AG04449 (cell line): ENCODE measurements around the gene PPP2R2C.

Source experiments
- CTCF ChIA-PET: fragments of 350-600 bp; formaldehyde crosslinking; extraction: SDS; loops from one replicate; lab custom pipeline; 2021; ENCODE audit warnings: antibody characterized with exemption; lab: Yijun Ruan, JAX
- POLR2A ChIA-PET: fragments of 400-600, 350-600 bp; formaldehyde crosslinking; extraction: SDS; loops from one replicate; lab custom pipeline; 2020; ENCODE audit warnings: antibody characterized with exemption, inconsistent platforms; lab: Yijun Ruan, JAX
- DNase-seq: peaks from one replicate; pipeline ENCODE4 v3.0.0-alpha.2; 2010; ENCODE audit warnings: low read depth, low spot score
- H3K4me3 ChIP-seq: 2 replicates; pipeline ENCODE4 v1.5.1; 2011; ENCODE audit warnings: low read depth, mild to moderate bottlenecking, control low read depth, low read length
- TF ChIP-seq, protein P1 (sequence below): IDR thresholded peaks from one replicate; pipeline ENCODE4 v1.5.1; 2011; ENCODE audit warnings: mild to moderate bottlenecking, moderate library complexity, low read length, control low read depth, inconsistent platforms; ENCODE audit not compliant: insufficient read depth; ENCODE audit errors: missing control alignments

PPP2R2C gene

DNA sequence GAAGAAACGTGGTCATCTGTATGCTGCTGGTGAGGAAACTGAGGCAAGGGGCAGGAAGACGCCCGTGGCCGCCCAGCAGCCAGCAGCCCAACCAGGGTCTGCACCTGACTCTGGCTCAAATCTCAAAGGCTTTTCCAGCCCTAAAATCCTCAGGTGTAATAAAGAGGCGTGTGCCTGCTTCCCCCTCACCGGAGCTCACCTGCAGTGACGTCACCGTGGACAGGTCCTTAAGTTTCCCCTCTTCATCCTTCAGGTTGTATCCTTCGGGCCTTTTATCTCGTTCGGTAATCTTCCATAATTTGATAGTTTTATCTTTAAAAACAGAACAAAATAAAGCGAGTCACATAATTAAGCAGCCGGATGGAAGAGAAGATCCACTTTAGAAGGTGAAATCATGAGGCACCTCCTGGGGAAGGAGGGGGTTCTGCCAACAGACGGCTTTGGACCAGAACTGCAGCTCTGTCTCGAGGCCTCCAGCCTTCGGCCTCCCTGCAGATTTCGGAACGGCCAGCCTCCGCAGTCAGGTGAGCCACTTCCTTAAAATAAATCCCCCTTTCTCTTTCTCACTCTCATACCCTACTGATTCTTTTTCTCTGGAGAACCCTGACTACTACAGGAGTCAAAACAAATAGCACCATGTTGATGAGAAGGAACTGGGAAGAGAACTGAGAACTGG, 96.7 kb downstream of the PPP2R2C start:
- no peak for DNase-seq
- ChIA-PET CTCF (no interaction called here), POLR2A (no interaction called here)
- no peak overlapping the region for H3K4me3 ChIP-seq
- TF ChIP-seq, protein P1, sequence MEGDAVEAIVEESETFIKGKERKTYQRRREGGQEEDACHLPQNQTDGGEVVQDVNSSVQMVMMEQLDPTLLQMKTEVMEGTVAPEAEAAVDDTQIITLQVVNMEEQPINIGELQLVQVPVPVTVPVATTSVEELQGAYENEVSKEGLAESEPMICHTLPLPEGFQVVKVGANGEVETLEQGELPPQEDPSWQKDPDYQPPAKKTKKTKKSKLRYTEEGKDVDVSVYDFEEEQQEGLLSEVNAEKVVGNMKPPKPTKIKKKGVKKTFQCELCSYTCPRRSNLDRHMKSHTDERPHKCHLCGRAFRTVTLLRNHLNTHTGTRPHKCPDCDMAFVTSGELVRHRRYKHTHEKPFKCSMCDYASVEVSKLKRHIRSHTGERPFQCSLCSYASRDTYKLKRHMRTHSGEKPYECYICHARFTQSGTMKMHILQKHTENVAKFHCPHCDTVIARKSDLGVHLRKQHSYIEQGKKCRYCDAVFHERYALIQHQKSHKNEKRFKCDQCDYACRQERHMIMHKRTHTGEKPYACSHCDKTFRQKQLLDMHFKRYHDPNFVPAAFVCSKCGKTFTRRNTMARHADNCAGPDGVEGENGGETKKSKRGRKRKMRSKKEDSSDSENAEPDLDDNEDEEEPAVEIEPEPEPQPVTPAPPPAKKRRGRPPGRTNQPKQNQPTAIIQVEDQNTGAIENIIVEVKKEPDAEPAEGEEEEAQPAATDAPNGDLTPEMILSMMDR = no peak

DNA sequence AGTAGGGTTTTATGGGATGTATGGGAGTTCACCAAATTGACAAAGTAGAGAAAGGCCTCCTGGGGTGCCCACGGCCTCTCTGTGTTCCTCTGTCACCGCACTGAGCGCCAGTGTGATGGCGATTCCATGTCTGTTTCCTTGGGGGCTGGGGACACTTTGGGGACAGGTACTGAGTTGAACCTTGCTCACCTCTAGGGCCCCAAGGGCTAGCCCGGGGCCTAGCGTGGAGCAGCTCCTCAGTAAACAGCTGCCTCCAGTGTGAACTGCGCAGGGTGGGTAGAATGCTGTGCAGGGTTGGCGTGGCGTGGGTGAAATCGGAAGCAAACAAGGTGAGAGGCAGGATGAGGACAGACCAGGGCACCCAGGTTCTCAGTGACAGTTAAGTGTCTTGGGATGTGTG, 97.8 kb downstream of the PPP2R2C start:
- no peak overlapping the region for H3K4me3 ChIP-seq
- ChIA-PET CTCF (no interaction called here), POLR2A (no interaction called here)
- no peak for DNase-seq
- TF ChIP-seq, protein P1 = no peak

DNA sequence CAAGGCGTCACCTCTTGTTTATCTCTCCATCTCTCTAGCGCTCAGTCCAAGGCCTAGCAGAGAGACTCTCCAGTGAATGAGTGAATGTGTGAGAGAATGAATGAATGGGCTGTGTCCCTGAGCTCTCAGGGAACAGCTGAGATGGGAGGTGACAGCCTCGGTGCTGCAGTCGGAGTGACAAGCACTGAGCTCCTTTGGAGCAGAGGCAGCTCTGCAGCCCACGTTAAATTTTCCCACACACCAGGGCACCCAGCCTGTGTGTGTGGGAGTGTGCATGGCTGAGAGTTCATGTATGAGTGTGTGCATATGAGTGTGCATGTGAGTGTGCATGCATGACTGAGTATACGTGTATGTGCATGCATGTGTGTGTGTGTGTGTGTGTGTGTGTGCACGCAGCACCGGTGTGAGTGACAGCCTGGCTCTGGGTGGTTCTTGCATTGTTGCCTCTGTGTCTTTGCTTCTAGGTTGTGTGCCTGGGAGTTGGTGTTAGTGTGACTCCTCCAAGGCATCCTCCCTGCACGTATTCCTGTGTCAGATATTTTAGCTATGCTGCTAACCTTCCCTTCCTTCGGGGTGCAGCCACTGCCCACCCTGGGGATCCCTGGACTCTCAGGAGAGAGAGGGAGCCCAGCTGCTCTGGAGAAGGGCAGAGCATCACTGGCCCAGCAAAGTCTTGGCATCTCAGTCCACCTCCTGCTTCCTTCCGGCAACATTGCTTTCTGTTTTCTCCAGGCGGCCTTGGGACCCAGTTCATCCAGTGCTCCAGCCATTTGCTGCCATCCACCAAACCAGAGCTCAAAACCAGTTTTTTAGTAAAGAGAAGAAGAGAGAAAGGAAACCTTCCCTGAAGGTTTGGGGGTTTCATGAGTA, 98.6 kb downstream of the PPP2R2C start:
- no peak overlapping the region for H3K4me3 ChIP-seq
- CTCF ChIA-PET = no interaction called here
- DNase-seq = no peak
- POLR2A ChIA-PET = no interaction called here
- TF ChIP-seq, protein P1 = no peak

DNA sequence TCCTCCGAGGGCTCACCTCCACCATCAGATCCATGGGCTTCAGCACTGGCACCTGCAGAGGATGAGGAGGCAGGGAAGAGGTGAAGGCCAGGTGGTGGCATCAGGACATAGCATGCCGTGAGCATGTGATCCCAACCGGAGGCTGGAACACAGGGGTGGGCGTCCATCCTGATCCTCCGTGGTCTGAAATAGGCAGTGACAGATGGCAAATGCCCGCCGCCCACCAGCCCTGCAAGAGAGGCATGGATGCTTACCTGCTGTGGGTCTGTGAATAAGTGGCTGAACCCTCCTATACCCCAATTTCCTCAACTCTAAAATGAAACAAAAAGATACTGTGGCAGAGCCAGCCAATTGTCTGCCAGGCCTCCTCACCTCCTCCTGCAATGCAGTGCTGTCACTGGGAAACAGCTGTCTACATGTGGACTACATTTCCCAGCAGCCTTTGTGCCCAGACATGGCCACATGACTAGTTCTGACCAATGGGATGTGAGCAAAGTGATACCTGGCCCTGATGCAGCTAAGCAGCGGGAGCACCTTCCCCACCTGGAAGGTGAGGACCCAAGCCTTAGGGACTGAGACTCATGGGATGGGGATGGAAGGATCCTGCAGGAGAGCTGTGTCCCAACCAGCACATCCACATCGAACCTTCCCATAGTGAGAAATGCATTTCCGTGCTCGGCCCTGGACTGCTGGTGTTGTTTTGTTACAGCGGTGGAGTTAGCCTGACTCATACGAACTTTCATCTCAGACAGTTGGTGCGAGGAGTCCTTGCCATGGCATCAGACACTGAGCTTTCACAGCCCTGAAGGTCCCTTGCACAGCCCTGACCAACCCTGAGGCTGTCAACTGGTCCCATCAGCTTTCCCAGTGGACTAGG, 99.5 kb downstream of the PPP2R2C start:
- TF ChIP-seq, protein P1 = no peak
- POLR2A ChIA-PET = no interaction called here
- H3K4me3 ChIP-seq = no peak overlapping the region
- no peak for DNase-seq
- CTCF ChIA-PET = no interaction called here

DNA sequence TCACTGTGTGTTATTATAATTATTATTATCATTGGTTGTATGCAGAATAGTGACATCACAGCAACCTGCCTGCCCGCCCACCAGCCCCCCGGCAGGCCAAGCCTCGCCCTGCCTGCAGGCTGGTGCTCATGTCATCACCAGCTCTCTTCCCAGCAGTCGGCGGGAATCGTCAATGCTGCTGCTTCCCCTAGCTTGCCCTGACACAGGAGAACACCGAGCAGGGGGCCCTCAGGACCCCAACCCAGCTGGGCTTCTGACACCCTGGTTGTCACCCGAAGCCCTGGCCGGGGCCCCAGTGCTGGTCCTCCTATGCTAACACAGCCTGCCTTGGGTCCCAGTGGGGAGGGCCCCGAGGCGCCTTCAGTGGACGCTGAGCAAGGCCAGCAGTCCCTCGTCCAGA, 100.6 kb downstream of the PPP2R2C start:
- CTCF ChIA-PET = no interaction called here
- no peak overlapping the region for H3K4me3 ChIP-seq
- POLR2A ChIA-PET = no interaction called here
- no peak for DNase-seq
- TF ChIP-seq, protein P1 = no peak
